ENCODE data around the gene COL26A1.

The COL26A1 gene

GRCh38 chr7:101553018-101553770 lies 190.5 kb downstream of the COL26A1 start:
- no peak for DNase-seq (ENCODE audit: low read depth in 2 of 2)
- TF ChIP-seq CTCF (IDR thresholded peaks at IDR 0.05; ENCODE audit: low read depth, low read length): no peak
- H3K4me3 ChIP-seq (replicated peaks in 1 of 2; ENCODE audit: low read depth in 2 of 2, low read length in 2 of 2): no peak overlapping the region

- H3K4me3 ChIP-seq (replicated peaks in 1 of 2; ENCODE audit: low read depth in 2 of 2, low read length in 2 of 2): no peak overlapping the region
- DNase-seq (ENCODE audit: low read depth in 2 of 2): no peak
- TF ChIP-seq CTCF (IDR thresholded peaks at IDR 0.05; ENCODE audit: low read depth, low read length): no peak
Measured at GRCh38 chr7:101553771-101554445, 191.2 kb downstream of the COL26A1 start.

- TF ChIP-seq CTCF (IDR thresholded peaks at IDR 0.05; ENCODE audit: low read depth, low read length): no peak
- no peak for DNase-seq (ENCODE audit: low read depth in 2 of 2)
- no peak overlapping the region for H3K4me3 ChIP-seq (replicated peaks in 1 of 2; ENCODE audit: low read depth in 2 of 2, low read length in 2 of 2)
Measured at GRCh38 chr7:101554584-101555268, 192.1 kb downstream of the COL26A1 start.

GRCh38 chr7:101555269-101555920 lies 192.7 kb downstream of the COL26A1 start:
- no peak overlapping the region for H3K4me3 ChIP-seq (replicated peaks in 1 of 2; ENCODE audit: low read depth in 2 of 2, low read length in 2 of 2)
- no peak for DNase-seq (ENCODE audit: low read depth in 2 of 2)
- TF ChIP-seq CTCF (IDR thresholded peaks at IDR 0.05; ENCODE audit: low read depth, low read length): no peak

GRCh38 chr7:101555921-101556275 lies 193.2 kb downstream of the COL26A1 start:
- TF ChIP-seq CTCF (IDR thresholded peaks at IDR 0.05; ENCODE audit: low read depth, low read length): no peak
- DNase-seq (ENCODE audit: low read depth in 2 of 2): no peak
- no peak overlapping the region for H3K4me3 ChIP-seq (replicated peaks in 1 of 2; ENCODE audit: low read depth in 2 of 2, low read length in 2 of 2)

- no peak for TF ChIP-seq CTCF (IDR thresholded peaks at IDR 0.05; ENCODE audit: low read depth, low read length)
- no peak for DNase-seq (ENCODE audit: low read depth in 2 of 2)
- no peak overlapping the region for H3K4me3 ChIP-seq (replicated peaks in 1 of 2; ENCODE audit: low read depth in 2 of 2, low read length in 2 of 2)
Measured at GRCh38 chr7:101556453-101556968, 193.8 kb downstream of the COL26A1 start.
